ENCODE results near the gene PLA2G2F.

The PLA2G2F gene

GRCh38 chr1:20158358-20159070, 19.4 kb downstream of the PLA2G2F start:
- TF ChIP-seq, protein P1, sequence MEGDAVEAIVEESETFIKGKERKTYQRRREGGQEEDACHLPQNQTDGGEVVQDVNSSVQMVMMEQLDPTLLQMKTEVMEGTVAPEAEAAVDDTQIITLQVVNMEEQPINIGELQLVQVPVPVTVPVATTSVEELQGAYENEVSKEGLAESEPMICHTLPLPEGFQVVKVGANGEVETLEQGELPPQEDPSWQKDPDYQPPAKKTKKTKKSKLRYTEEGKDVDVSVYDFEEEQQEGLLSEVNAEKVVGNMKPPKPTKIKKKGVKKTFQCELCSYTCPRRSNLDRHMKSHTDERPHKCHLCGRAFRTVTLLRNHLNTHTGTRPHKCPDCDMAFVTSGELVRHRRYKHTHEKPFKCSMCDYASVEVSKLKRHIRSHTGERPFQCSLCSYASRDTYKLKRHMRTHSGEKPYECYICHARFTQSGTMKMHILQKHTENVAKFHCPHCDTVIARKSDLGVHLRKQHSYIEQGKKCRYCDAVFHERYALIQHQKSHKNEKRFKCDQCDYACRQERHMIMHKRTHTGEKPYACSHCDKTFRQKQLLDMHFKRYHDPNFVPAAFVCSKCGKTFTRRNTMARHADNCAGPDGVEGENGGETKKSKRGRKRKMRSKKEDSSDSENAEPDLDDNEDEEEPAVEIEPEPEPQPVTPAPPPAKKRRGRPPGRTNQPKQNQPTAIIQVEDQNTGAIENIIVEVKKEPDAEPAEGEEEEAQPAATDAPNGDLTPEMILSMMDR (IDR thresholded peaks at IDR 0.05; ENCODE audit: borderline replicate concordance, insufficient read depth, low read depth, low read length) = no peak
- no peak overlapping the region for H3K4me3 ChIP-seq (ENCODE audit: low read depth, low read length)

GRCh38 chr1:20160034-20160433, 20.9 kb downstream of the PLA2G2F start:
- no peak overlapping the region for H3K4me3 ChIP-seq (ENCODE audit: low read depth, low read length)
- TF ChIP-seq, protein P1 (IDR thresholded peaks at IDR 0.05; ENCODE audit: borderline replicate concordance, insufficient read depth, low read depth, low read length) = no peak

DNA sequence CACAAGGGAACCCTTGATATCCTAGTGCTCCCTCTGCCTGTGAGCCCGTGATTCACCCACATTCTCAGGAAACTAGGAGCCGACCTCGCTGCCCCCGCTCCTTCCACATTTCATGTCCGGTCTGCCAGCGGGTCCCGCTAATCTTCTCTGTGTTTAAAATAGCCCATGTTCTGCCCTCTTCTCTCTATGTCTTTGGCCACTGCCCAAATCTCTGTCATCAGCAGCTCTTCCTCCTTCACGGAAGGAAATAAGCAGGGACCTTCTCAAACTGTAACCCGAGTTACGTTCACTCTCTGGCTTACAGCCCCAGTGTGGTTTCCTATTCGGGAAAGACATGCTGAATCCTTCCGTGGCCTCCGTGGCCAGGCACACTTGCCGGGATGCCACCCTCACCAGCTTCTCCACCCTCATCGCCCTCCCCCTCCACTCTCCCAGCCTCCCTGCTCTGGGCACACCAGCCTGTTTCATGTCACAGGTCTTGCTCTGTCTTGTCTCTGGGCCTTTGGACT, 25.6 kb downstream of the PLA2G2F start:
- no peak overlapping the region for H3K4me3 ChIP-seq (ENCODE audit: low read depth, low read length)
- TF ChIP-seq, protein P1 (IDR thresholded peaks at IDR 0.05; ENCODE audit: borderline replicate concordance, insufficient read depth, low read depth, low read length) = no peak

- TF ChIP-seq, protein P1 (IDR thresholded peaks at IDR 0.05; ENCODE audit: borderline replicate concordance, insufficient read depth, low read depth, low read length) = peak; percentile 54; the same call in 1 of the 2 replicates
- no peak overlapping the region for H3K4me3 ChIP-seq (ENCODE audit: low read depth, low read length)
Measured at GRCh38 chr1:20165522-20165951, 26.4 kb downstream of the PLA2G2F start.

GRCh38 chr1:20166051-20166450, 26.9 kb downstream of the PLA2G2F start:
- TF ChIP-seq, protein P1 (IDR thresholded peaks at IDR 0.05; ENCODE audit: borderline replicate concordance, insufficient read depth, low read depth, low read length) = no peak
- H3K4me3 ChIP-seq (ENCODE audit: low read depth, low read length) = no peak overlapping the region

GRCh38 chr1:20167126-20167525, 28.0 kb downstream of the PLA2G2F start:
- TF ChIP-seq, protein P1 (IDR thresholded peaks at IDR 0.05; ENCODE audit: borderline replicate concordance, insufficient read depth, low read depth, low read length) = no peak
- H3K4me3 ChIP-seq (ENCODE audit: low read depth, low read length) = no peak overlapping the region
